WTC11 (cell line): ENCODE results near the gene CD302. TPM values are rescaled to one million over a fixed set of nuclear protein-coding genes. Genes with fewer than 3 reads are reported as not detected.

ENCODE experiments used
- ATAC-seq: fragments of 200-7000 bp; cut with Tn5 transposase; 2 replicates; pipeline ENCODE4 v1.10.0; 2021; ENCODE audit warnings: mild to moderate bottlenecking, moderate library complexity
- CTCF ChIA-PET: fragments of 300-600 bp; sonication (Branson Sonifier 250); formaldehyde crosslinking; loops from one replicate; lab custom pipeline; 2021; ENCODE audit warnings: antibody characterized with exemption; lab: Charles Lee
- POLR2A ChIA-PET: fragments of 350-600 bp; sonication (Branson Sonifier 250); formaldehyde crosslinking; loops from one replicate; lab custom pipeline; 2021; ENCODE audit warnings: antibody characterized with exemption; lab: Charles Lee
- DNase-seq: peaks from one replicate; pipeline ENCODE4 v3.0.0; 2021; ENCODE audit warnings: low spot score
- H3K27ac Mint-ChIP-seq: 2 replicates; pipeline ENCODE4 v1.8.0; 2021; ENCODE audit warnings: mixed read lengths
- H3K27me3 Mint-ChIP-seq: 2 replicates; pipeline ENCODE4 v1.8.0; 2021; ENCODE audit warnings: low read depth, mild to moderate bottlenecking, moderate library complexity, mixed read lengths
- H3K36me3 Mint-ChIP-seq: 2 replicates; pipeline ENCODE4 v1.8.0; 2021; ENCODE audit warnings: mixed read lengths
- H3K4me1 Mint-ChIP-seq: 2 replicates; pipeline ENCODE4 v1.8.0; 2022; ENCODE audit warnings: mixed read lengths
- H3K4me3 Mint-ChIP-seq: 2 replicates; pipeline ENCODE4 v1.8.0; 2021; ENCODE audit warnings: mild to moderate bottlenecking, moderate library complexity, mixed read lengths
- H3K9me3 Mint-ChIP-seq: 2 replicates; pipeline ENCODE4 v1.8.0; 2021; ENCODE audit warnings: mixed read lengths
- E2F4 ChIP-seq: sonication (generic); formaldehyde crosslinking; IDR thresholded peaks from 2 replicates; pipeline ENCODE4 v1.8.1; 2022; ENCODE audit warnings: low read depth, mild to moderate bottlenecking, moderate library complexity, missing genetic modification reagents, borderline replicate concordance
- ERG ChIP-seq: fragments of 250-450 bp; sonication (Bioruptor Pico); IDR thresholded peaks from 2 replicates; pipeline ENCODE4 v1.8.0; 2021; ENCODE audit warnings: mild to moderate bottlenecking
- ESRRA ChIP-seq: sonication (generic); formaldehyde crosslinking; IDR thresholded peaks from 2 replicates; pipeline ENCODE4 v1.8.1; 2022; ENCODE audit warnings: mild to moderate bottlenecking, missing genetic modification reagents, borderline replicate concordance
- FOXP1 ChIP-seq: sonication (generic); formaldehyde crosslinking; IDR thresholded peaks from 2 replicates; pipeline ENCODE4 v1.8.0; 2022; ENCODE audit warnings: missing genetic modification reagents, mild to moderate bottlenecking, moderate library complexity, borderline replicate concordance
- GTF2I ChIP-seq: fragments of 250-450 bp; sonication (Bioruptor Pico); conservative IDR thresholded peaks from 2 replicates; pipeline ENCODE4 v1.4.0; 2021; ENCODE audit warnings: mild to moderate bottlenecking
- JUN ChIP-seq: sonication (generic); formaldehyde crosslinking; IDR thresholded peaks from 2 replicates; pipeline ENCODE4 v1.8.0; 2023; ENCODE audit warnings: mild to moderate bottlenecking, missing genetic modification reagents
- KAT7 ChIP-seq: sonication (generic); formaldehyde crosslinking; IDR thresholded peaks from 2 replicates; pipeline ENCODE4 v1.8.1; 2023; ENCODE audit warnings: missing genetic modification reagents, mild to moderate bottlenecking, borderline replicate concordance
- NFE2L1 ChIP-seq: sonication (generic); formaldehyde crosslinking; IDR thresholded peaks from 2 replicates; pipeline ENCODE4 v1.8.1; 2023; ENCODE audit warnings: missing genetic modification reagents
- NFYB ChIP-seq: sonication (generic); formaldehyde crosslinking; conservative IDR thresholded peaks from 2 replicates; pipeline ENCODE4 v1.8.0; 2022; ENCODE audit warnings: low read depth, missing genetic modification reagents
- RELA ChIP-seq: sonication (generic); formaldehyde crosslinking; IDR thresholded peaks from 2 replicates; pipeline ENCODE4 v1.8.1; 2022; ENCODE audit warnings: missing genetic modification reagents, mild to moderate bottlenecking, borderline replicate concordance
- SMAD3 ChIP-seq: sonication (generic); formaldehyde crosslinking; IDR thresholded peaks from 2 replicates; pipeline ENCODE4 v1.8.0; 2022; ENCODE audit warnings: missing genetic modification reagents, mild to moderate bottlenecking, borderline replicate concordance
- SMAD4 ChIP-seq: sonication (generic); formaldehyde crosslinking; IDR thresholded peaks from 2 replicates; pipeline ENCODE4 v1.8.0; 2022; ENCODE audit warnings: mild to moderate bottlenecking, missing genetic modification reagents
- SOX15 ChIP-seq: fragments of 250-450 bp; sonication (Bioruptor Pico); IDR thresholded peaks from 2 replicates; pipeline ENCODE4 v1.9.0; 2021; ENCODE audit warnings: mild to moderate bottlenecking
- TCF7 ChIP-seq: sonication (generic); formaldehyde crosslinking; IDR thresholded peaks from 2 replicates; pipeline ENCODE4 v1.8.0; 2022; ENCODE audit warnings: mild to moderate bottlenecking, low read depth, missing genetic modification reagents, moderate library complexity
- USF1 ChIP-seq: sonication (generic); formaldehyde crosslinking; IDR thresholded peaks from 2 replicates; pipeline ENCODE4 v1.8.0; 2022; ENCODE audit warnings: mild to moderate bottlenecking, missing genetic modification reagents
- ZMAT4 ChIP-seq: fragments of 250-450 bp; sonication (Bioruptor Pico); IDR thresholded peaks from 2 replicates; pipeline ENCODE4 v1.9.0; 2021; ENCODE audit warnings: mild to moderate bottlenecking
- ZNF138 ChIP-seq: sonication (generic); formaldehyde crosslinking; conservative IDR thresholded peaks from 2 replicates; pipeline ENCODE4 v1.8.1; 2022; ENCODE audit warnings: mild to moderate bottlenecking, moderate library complexity, missing genetic modification reagents
- ZNF232 ChIP-seq: sonication (generic); formaldehyde crosslinking; IDR thresholded peaks from 2 replicates; pipeline ENCODE4 v1.8.0; 2022; ENCODE audit warnings: mild to moderate bottlenecking, missing genetic modification reagents
- ZNF317 ChIP-seq: sonication (generic); formaldehyde crosslinking; IDR thresholded peaks from 2 replicates; pipeline ENCODE4 v1.8.1; 2023; ENCODE audit warnings: low read depth, mild to moderate bottlenecking, moderate library complexity, missing genetic modification reagents, borderline replicate concordance
- ZNF396 ChIP-seq: fragments of 250-450 bp; sonication (Bioruptor Pico); IDR thresholded peaks from 2 replicates; pipeline ENCODE4 v1.8.0; 2021; ENCODE audit warnings: mild to moderate bottlenecking, moderate library complexity, borderline replicate concordance
- ZSCAN18 ChIP-seq: fragments of 250-450 bp; sonication (Bioruptor Pico); IDR thresholded peaks from 2 replicates; pipeline ENCODE4 v2.1.2; 2022; ENCODE audit warnings: mild to moderate bottlenecking, moderate library complexity
- total RNA-seq: library from RNA; stranded (reverse); gene quantifications from 3 replicates; pipeline ENCODE4 v1.2.3, GENCODE V29; 2021

CD302 gene
- total RNA-seq, 1 experiment from 2014 or later: 1.4 TPM

GRCh38 chr2:159744363-159744762 lies 53.6 kb downstream of the CD302 start:
- peaks cover 54% of the 10 kb centered on the region for H3K36me3 Mint-ChIP-seq
- H3K27me3 Mint-ChIP-seq: no peaks in the 10 kb centered on the region
- no peak for ATAC-seq
- no peaks in the 10 kb centered on the region for H3K9me3 Mint-ChIP-seq
- ChIA-PET POLR2A (no interaction called here), CTCF (no interaction called here)
- peak overlapping the region; percentile 84; the same call in 1 of the 2 replicates for H3K27ac Mint-ChIP-seq
- no peak for DNase-seq
- TF ChIP-seq SMAD3 (CRISPR knock-in tag) (no peak), GTF2I (CRISPR knock-in tag) (no peak), USF1 (no peak), TCF7 (CRISPR knock-in tag) (no peak), ZNF317 (CRISPR knock-in tag) (no peak), NFYB (CRISPR knock-in tag) (no peak), ZNF138 (no peak), RELA (CRISPR knock-in tag) (no peak), ZNF396 (no peak)
- TF ChIP-seq, all 79 proteins: peak for 0
- no peak overlapping the region for H3K4me3 Mint-ChIP-seq
- no peaks in the 10 kb centered on the region for H3K4me1 Mint-ChIP-seq

- peaks cover 52% of the 10 kb centered on the region for H3K36me3 Mint-ChIP-seq
- POLR2A ChIA-PET: no interaction called here
- TF ChIP-seq JUN (CRISPR knock-in tag) (no peak), ESRRA (CRISPR knock-in tag) (no peak), ZSCAN18 (no peak), ZNF317 (CRISPR knock-in tag) (no peak), ZNF396 (no peak), ZMAT4 (CRISPR knock-in tag) (no peak), USF1 (no peak), ERG (no peak), KAT7 (CRISPR knock-in tag) (no peak), FOXP1 (CRISPR knock-in tag) (no peak), SOX15 (CRISPR knock-in tag) (no peak), NFE2L1 (CRISPR knock-in tag) (no peak), E2F4 (CRISPR knock-in tag) (no peak), RELA (CRISPR knock-in tag) (no peak), NFYB (CRISPR knock-in tag) (no peak), SMAD4 (no peak), ZNF232 (CRISPR knock-in tag) (no peak)
- no peaks in the 10 kb centered on the region for H3K4me1 Mint-ChIP-seq
- no peak for ATAC-seq
- no peak for DNase-seq
- CTCF ChIA-PET: no interaction called here
- no peak overlapping the region for H3K4me3 Mint-ChIP-seq
- H3K27me3 Mint-ChIP-seq: no peaks in the 10 kb centered on the region
- H3K27ac Mint-ChIP-seq: 0 out of 2 replicates have a peak overlapping the region, but pooled peaks have one; percentile 29
- no peaks in the 10 kb centered on the region for H3K9me3 Mint-ChIP-seq
Measured at GRCh38 chr2:159742846-159743245, 55.2 kb downstream of the CD302 start.
